Neural progenitor cell (in vitro differentiated cells): Measurements from ENCODE around the gene CLIP2. TPM values are rescaled to one million over a fixed set of nuclear protein-coding genes. Genes with fewer than 3 reads are reported as not detected.
"Not testable (repeated sequence)": the region's sequence is repeated elsewhere in the genome, so short reads cannot be mapped to it uniquely, and the experiment has no call there.

Experiments used
- DNase-seq: peaks from one replicate; pipeline ENCODE4 v3.0.0-alpha.2; 2016; ENCODE audit warnings: low spot score
- H2AFZ ChIP-seq: fragments of 200-600 bp; sonication (generic); replicated peaks from 2 replicates; pipeline ENCODE4 v1.6.1; 2016; ENCODE audit warnings: antibody characterized with exemption
- H3F3A ChIP-seq: fragments of 200-600 bp; sonication (generic); 2 replicates; pipeline ENCODE4 v1.6.1; 2016; ENCODE audit warnings: antibody characterized with exemption, low read depth
- H3K27ac ChIP-seq: fragments of 200-600 bp; sonication (generic); 2 replicates; pipeline ENCODE4 v1.5.1; 2016; ENCODE audit warnings: mild to moderate bottlenecking
- H3K27me3 ChIP-seq: fragments of 200-600 bp; sonication (generic); 2 replicates; pipeline ENCODE4 v1.6.1; 2016; ENCODE audit warnings: mild to moderate bottlenecking, moderate library complexity
- H3K36me3 ChIP-seq: fragments of 200-600 bp; sonication (generic); 2 replicates; pipeline ENCODE4 v1.5.1; 2016
- H3K4me1 ChIP-seq: fragments of 200-600 bp; sonication (generic); 2 replicates; pipeline ENCODE4 v1.6.1; 2016; ENCODE audit warnings: mixed run types
- H3K4me2 ChIP-seq: fragments of 200-600 bp; sonication (generic); 2 replicates; pipeline ENCODE4 v1.6.1; 2016
- H3K4me3 ChIP-seq: fragments of 200-600 bp; sonication (generic); 2 replicates; pipeline ENCODE4 v1.5.1; 2016
- H3K79me2 ChIP-seq: fragments of 200-600 bp; sonication (generic); 2 replicates; pipeline ENCODE4 v1.6.1; 2016; ENCODE audit warnings: low read depth
- H3K9ac ChIP-seq: fragments of 200-600 bp; sonication (generic); 2 replicates; pipeline ENCODE4 v1.6.1; 2016
- H3K9me3 ChIP-seq: fragments of 200-600 bp; sonication (generic); 2 replicates; pipeline ENCODE4 v1.5.1; 2016; ENCODE audit warnings: low read depth
- H4K20me1 ChIP-seq: fragments of 200-600 bp; sonication (generic); 2 replicates; pipeline ENCODE4 v1.6.1; 2016; ENCODE audit warnings: low read depth
- H3K27ac Mint-ChIP-seq: 3 replicates; pipeline ENCODE4 v1.8.0; 2021; ENCODE audit warnings: mixed read lengths
- H3K27me3 Mint-ChIP-seq: 2 replicates; pipeline ENCODE4 v1.8.0; 2022; ENCODE audit warnings: low read depth, mild to moderate bottlenecking, inconsistent platforms, moderate library complexity, mixed read lengths; ENCODE audit not compliant: insufficient read depth
- H3K36me3 Mint-ChIP-seq: 3 replicates; pipeline ENCODE4 v1.8.0; 2021; ENCODE audit warnings: mixed read lengths
- H3K4me1 Mint-ChIP-seq: 3 replicates; pipeline ENCODE4 v1.8.0; 2021; ENCODE audit warnings: mixed read lengths
- H3K4me3 Mint-ChIP-seq: 3 replicates; pipeline ENCODE4 v1.8.0; 2021; ENCODE audit warnings: mild to moderate bottlenecking, moderate library complexity, mixed read lengths
- H3K9me3 Mint-ChIP-seq: 3 replicates; pipeline ENCODE4 v1.8.0; 2020; ENCODE audit warnings: mixed read lengths
- CTCF ChIP-seq: fragments of 200-600 bp; sonication (generic); IDR thresholded peaks from 2 replicates; pipeline ENCODE4 v1.5.1; 2017; ENCODE audit warnings: antibody characterized with exemption, mild to moderate bottlenecking
- EZH2 ChIP-seq: fragments of 200-600 bp; sonication (generic); IDR thresholded peaks from 2 replicates; pipeline ENCODE4 v1.6.1; 2017; ENCODE audit warnings: antibody characterized with exemption, mild to moderate bottlenecking, moderate library complexity
- EZH2phosphoT487 ChIP-seq: fragments of 200-600 bp; sonication (generic); IDR thresholded peaks from 2 replicates; pipeline ENCODE4 v1.6.1; 2017; ENCODE audit warnings: antibody characterized with exemption
- total RNA-seq: library from RNA; depleted of rRNA; stranded (reverse); fragments of >200 nt; gene quantifications from 2 replicates; pipeline ENCODE4 v1.2.3, GENCODE V29; 2015; ENCODE audit warnings: low replicate concordance

The CLIP2 gene
- total RNA-seq, 1 donor from 2014 or later: 7.5 TPM

- H3K4me1 ChIP-seq: no peaks in the 10 kb centered on the region
- no peak overlapping the region for H3K4me3 Mint-ChIP-seq
Measured at GRCh38 chr7:74428023-74428422, 138.8 kb downstream of the CLIP2 start.

GRCh38 chr7:74429153-74429747 is 140.0 kb downstream of the CLIP2 start:
- Histone ChIP-seq H3K9ac (no peak overlapping the region), H3K9me3 (no peaks in the 10 kb centered on the region), H3K27ac (no peak overlapping the region), H3F3A (no peaks in the 10 kb centered on the region), H3K4me2 (no peak overlapping the region), H3K79me2 (no peaks in the 10 kb centered on the region), H3K4me1 (no peaks in the 10 kb centered on the region), H4K20me1 (no peaks in the 10 kb centered on the region), H2AFZ (peak overlapping the region; percentile 70), H3K4me3 (no peak overlapping the region), H3K36me3 (no peaks in the 10 kb centered on the region), H3K27me3 (no peaks in the 10 kb centered on the region)
- DNase-seq: peak; percentile 23
- no peak for TF ChIP-seq EZH2phosphoT487
- no peak for TF ChIP-seq EZH2
- no peak for TF ChIP-seq CTCF
- Mint-ChIP-seq H3K4me3 (no peak overlapping the region), H3K27ac (no peak overlapping the region), H3K4me1 (peaks cover 17% of the 10 kb centered on the region), H3K9me3 (no peaks in the 10 kb centered on the region), H3K36me3 (no peaks in the 10 kb centered on the region), H3K27me3 (peaks cover 5% of the 10 kb centered on the region)

More at GRCh38 chr7:74428023-74428422, 138.8 kb downstream of the CLIP2 start:
- Histone ChIP-seq H3K4me3 (no peak overlapping the region), H3K4me2 (no peak overlapping the region), H4K20me1 (no peaks in the 10 kb centered on the region), H3K9me3 (no peaks in the 10 kb centered on the region), H3F3A (no peaks in the 10 kb centered on the region), H3K36me3 (no peaks in the 10 kb centered on the region), H3K9ac (no peak overlapping the region), H2AFZ (no peak overlapping the region), H3K79me2 (no peaks in the 10 kb centered on the region), H3K27ac (no peak overlapping the region), H3K27me3 (no peaks in the 10 kb centered on the region)
- Mint-ChIP-seq H3K27ac (no peak overlapping the region), H3K9me3 (no peaks in the 10 kb centered on the region), H3K27me3 (peaks cover 5% of the 10 kb centered on the region), H3K4me1 (peaks cover 17% of the 10 kb centered on the region), H3K36me3 (no peaks in the 10 kb centered on the region)
- no peak for TF ChIP-seq EZH2phosphoT487
- TF ChIP-seq CTCF: no peak
- no peak for TF ChIP-seq EZH2
- no peak for DNase-seq

GRCh38 chr7:74430409-74430808 is 141.2 kb downstream of the CLIP2 start:
- H3K9ac ChIP-seq, H3K36me3 Mint-ChIP-seq: not testable (repeated sequence)

GRCh38 chr7:74430961-74431466 is 141.8 kb downstream of the CLIP2 start:
- Mint-ChIP-seq H3K4me1 (peaks cover 17% of the 10 kb centered on the region), H3K36me3 (no peaks in the 10 kb centered on the region), H3K27me3 (peaks cover 6% of the 10 kb centered on the region), H3K9me3 (no peaks in the 10 kb centered on the region), H3K4me3 (no peak overlapping the region), H3K27ac (peak overlapping the region; percentile 64)
- H3K4me2 ChIP-seq: no peak overlapping the region
- no peaks in the 10 kb centered on the region for H3F3A ChIP-seq
- no peaks in the 10 kb centered on the region for H4K20me1 ChIP-seq
- peak overlapping the region; percentile 12 for H2AFZ ChIP-seq
- H3K79me2 ChIP-seq: no peaks in the 10 kb centered on the region
- no peak overlapping the region for H3K4me3 ChIP-seq
- H3K27me3 ChIP-seq: no peaks in the 10 kb centered on the region
- H3K27ac ChIP-seq: no peak overlapping the region
- TF ChIP-seq EZH2 (no peak), EZH2phosphoT487 (no peak), CTCF (no peak)
- no peaks in the 10 kb centered on the region for H3K4me1 ChIP-seq
- H3K36me3 ChIP-seq: no peaks in the 10 kb centered on the region
- H3K9me3 ChIP-seq: no peaks in the 10 kb centered on the region
- peak; percentile 29 for DNase-seq
- no peak overlapping the region for H3K9ac ChIP-seq

More at GRCh38 chr7:74430409-74430808, 141.2 kb downstream of the CLIP2 start:
- H3K9me3 Mint-ChIP-seq, H3K27me3 ChIP-seq, H3K4me1 ChIP-seq, H3K27ac Mint-ChIP-seq, H3K27ac ChIP-seq, H2AFZ ChIP-seq, H3K79me2 ChIP-seq, H3K9me3 ChIP-seq, H4K20me1 ChIP-seq, DNase-seq, H3K4me3 ChIP-seq, H3K4me2 ChIP-seq, H3K36me3 ChIP-seq, H3K27me3 Mint-ChIP-seq, H3F3A ChIP-seq: not testable (repeated sequence)
- peak overlapping the region; percentile 55 for H3K4me3 Mint-ChIP-seq
- H3K4me1 Mint-ChIP-seq: peaks cover 17% of the 10 kb centered on the region

GRCh38 chr7:74437291-74437571 is 148.0 kb downstream of the CLIP2 start:
- peaks cover 14% of the 10 kb centered on the region for H3K4me1 Mint-ChIP-seq
- not testable (repeated sequence) for H2AFZ ChIP-seq, H3K27ac ChIP-seq, H3K9ac ChIP-seq, H3K36me3 ChIP-seq, H3K27me3 ChIP-seq, H3K4me2 ChIP-seq, H3K4me3 ChIP-seq, H3K4me1 ChIP-seq, H4K20me1 ChIP-seq, H3K27ac Mint-ChIP-seq, H3K36me3 Mint-ChIP-seq, DNase-seq, H3K4me3 Mint-ChIP-seq, H3K9me3 ChIP-seq, H3F3A ChIP-seq, H3K9me3 Mint-ChIP-seq, H3K79me2 ChIP-seq
- H3K27me3 Mint-ChIP-seq: peaks cover 13% of the 10 kb centered on the region
